Stimulated activated CD8-positive, alpha-beta memory T cell treated with anti-CD3 and anti-CD28 coated beads, Interleukin-12 subunit alpha, Interleukin-12 subunit beta, amount 100 ng/mL, for 1 hour (primary cell): ENCODE data around the gene CCDC17.
A peak's percentile ranks its signal among the peaks of the same experiment; 100 is the strongest.
"Not testable (repeated sequence)": the region's sequence is repeated elsewhere in the genome, so short reads cannot be mapped to it uniquely, and the experiment has no call there.

Experiments
- DNase-seq: peaks from one replicate; pipeline ENCODE4 v3.0.0-alpha.2; 2020; ENCODE audit warnings: low read depth

The CCDC17 gene

GRCh38 chr1:45621895-45622523 lies 1.8 kb downstream of the CCDC17 start:
- no peak for DNase-seq

GRCh38 chr1:45621501-45621836 lies 2.4 kb downstream of the CCDC17 start:
- DNase-seq, result no peak

DNA sequence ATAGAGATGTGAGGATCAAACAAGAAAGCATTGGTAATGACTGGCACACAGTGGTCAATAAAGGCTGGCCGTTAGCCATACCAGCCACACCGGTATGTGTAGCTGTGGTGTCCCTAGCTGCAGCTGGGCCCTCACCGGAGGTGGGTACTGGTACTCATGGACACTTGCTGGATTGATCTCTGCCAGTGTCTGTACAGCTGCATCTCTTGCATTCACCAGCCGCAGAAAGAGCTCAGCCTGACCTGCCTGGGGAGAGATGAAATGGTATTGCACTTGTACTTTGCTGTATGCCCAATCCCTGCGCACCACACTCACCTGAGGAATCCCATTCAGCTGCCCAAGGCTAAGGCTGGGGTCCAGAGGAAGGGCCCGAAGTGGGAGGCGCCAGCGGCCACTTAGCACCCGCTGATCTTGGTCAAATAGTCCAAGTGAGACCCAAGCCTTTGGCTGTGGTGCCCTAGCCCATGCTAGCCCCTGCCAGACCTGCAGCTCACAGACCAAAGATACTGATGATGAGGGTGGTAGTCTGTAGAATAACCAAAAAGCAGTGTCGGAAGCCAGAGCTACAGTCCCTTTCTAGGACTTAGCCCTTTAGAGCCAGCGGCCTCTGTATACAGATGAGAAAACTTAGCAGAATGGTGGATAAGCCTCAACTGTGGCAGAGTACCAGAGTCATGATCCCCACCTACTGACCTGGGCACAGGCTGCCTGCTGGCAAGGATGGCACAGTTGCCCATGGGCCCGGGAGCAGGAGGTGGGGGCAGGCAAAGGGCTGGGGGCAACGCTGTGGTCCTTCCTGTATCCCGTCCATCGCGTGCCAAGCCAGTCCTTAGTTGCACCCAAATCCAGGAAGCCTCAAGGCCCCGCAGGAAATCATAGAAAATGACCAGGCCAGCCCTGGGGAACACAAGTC lies 3.0 kb downstream of the CCDC17 start:
- no peak for DNase-seq

DNA sequence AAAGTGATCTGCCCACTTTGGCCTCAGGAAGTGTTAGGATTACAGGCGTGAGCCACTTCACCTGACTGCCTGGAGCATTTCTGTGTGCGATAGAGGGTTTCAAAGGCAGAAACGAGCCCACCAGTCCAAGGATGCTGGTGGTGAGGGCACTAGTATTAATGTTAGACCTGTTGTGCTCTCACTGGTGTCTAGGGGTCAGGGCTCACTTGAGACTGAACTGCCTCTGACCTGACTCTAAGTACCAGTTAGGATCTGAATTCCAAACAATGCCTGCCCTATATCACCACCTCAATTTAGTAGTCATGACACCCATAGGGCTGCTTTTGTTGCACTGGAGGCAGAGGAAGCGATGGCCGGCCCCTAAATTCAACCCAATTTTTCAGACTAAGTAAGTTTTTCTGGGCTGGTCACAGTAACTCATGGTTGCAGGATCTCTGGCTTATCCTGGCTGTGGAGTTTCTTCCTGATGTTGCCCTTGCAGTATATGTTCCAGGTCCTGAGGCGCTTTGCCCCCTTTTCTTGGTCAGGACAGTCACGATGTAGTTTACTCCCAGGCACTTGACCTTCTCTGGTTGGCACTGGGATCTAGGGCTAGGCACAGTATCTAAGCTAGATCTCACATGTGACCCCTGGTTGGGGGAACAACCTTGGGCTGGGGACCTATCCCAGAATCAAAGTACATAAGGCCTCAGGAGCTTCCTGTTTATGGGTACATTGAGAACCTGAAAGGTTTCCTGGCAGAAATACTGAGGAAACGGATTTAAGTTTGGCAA lies 4.5 kb downstream of the CCDC17 start:
- no peak for DNase-seq

DNA sequence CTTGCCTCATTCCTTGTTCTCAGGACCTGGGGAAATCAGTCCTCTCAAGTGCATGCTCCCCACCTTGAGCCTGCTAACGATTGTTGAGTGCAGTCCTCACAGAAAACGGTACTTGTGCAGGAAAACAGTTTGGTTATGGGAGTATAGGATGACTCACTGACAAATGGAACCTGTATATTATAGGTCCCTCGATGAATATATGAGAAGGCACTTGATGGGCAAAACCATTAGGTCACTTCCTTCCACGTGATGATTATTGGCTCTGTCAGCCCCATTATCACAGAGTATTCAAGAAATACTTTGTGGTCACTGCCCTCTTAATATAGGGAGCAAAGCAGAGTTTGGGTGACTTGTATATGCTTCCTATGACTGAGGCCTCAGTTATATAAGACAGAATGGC lies 6.2 kb downstream of the CCDC17 start:
- DNase-seq, result no peak

DNA sequence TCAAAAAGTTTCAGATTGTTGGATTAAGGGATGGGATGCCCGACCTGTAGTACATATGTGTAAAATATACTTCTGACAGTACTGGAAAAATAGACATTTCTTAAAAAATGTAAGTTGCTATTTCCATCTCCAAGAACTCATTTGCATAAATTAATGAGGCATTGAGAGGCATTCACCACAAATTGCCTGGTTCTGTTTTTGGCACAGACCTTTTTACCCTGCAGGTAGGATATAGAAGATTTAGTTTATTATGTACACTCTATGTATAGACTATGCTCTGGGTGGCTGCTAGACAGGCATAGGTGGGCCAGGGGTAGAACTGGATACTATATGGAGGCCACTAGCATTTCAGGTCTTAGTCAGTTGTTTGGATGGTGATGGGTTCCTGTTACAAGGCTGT lies 8.0 kb downstream of the CCDC17 start:
- no peak for DNase-seq

GRCh38 chr1:45612941-45613579 lies 10.8 kb downstream of the CCDC17 start:
- DNase-seq, result no peak

GRCh38 chr1:45610589-45611226 lies 13.1 kb downstream of the CCDC17 start:
- no peak for DNase-seq

- no peak for DNase-seq
Observed at GRCh38 chr1:45608175-45609156, 15.4 kb downstream of the CCDC17 start.

DNA sequence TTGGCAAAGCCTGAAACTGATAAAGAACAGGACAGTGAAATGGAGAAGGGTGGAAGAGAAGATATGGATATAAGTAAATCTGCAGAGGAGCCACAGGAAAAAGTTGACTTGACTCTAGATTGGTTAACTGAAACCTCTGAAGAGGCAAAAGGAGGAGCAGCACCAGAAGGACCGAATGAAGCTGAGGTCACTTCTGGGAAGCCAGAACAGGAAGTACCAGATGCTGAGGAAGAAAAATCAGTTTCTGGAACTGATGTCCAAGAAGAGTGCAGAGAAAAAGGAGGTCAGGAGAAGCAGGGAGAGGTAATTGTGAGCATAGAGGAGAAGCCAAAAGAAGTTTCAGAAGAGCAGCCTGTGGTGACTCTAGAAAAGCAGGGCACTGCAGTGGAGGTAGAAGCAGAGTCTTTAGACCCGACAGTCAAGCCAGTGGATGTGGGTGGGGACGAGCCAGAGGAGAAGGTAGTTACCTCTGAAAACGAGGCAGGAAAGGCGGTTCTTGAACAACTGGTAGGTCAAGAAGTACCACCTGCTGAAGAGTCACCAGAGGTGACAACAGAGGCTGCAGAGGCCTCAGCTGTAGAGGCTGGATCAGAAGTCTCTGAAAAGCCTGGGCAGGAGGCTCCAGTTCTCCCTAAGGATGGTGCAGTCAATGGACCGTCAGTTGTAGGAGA lies 16.3 kb downstream of the CCDC17 start:
- no peak for DNase-seq

GRCh38 chr1:45604239-45604638 lies 19.6 kb downstream of the CCDC17 start:
- no peak for DNase-seq

- not testable (repeated sequence) for DNase-seq
Observed at GRCh38 chr1:45596765-45597164, 27.1 kb downstream of the CCDC17 start.

DNA sequence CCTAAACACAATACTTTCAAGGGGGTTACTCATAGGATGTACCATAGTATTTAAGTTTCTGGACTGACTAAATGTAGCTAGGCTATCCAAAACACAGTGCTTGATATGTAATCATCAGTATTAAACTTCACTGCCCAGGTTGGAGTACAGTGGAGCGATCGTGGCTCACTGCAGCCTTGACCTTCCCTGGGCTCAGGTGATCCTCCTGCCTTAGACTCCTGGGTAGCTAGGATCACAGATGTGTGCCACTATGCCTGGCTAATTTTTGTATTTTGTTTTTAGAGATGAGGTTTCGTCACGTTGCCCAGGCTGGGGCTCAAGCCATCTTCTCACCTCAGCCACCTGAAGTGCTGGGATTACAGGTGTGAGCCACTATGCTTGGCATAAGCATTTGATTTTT lies 29.4 kb downstream of the CCDC17 start:
- DNase-seq, result no peak

DNA sequence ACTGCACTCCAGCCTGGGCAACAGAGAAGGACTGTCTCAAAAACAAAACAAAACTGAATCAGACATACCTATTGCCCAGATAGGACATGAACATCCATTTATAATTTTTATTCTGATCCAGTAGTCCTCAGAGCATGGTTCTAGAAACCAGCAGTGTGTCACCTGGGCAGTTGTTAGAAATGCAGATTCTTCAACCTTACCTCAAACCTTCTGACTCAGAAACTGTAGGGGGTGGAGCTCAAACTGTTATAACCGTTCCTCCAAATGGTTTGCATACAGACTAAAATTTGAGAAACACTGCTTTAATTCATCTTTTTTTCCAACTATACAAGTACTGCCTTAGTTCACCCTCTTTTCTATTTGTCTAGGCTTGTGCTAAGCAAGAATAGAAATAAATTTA lies 34.0 kb downstream of the CCDC17 start:
- no peak for DNase-seq

GRCh38 chr1:45586769-45587168 lies 37.1 kb downstream of the CCDC17 start:
- no peak for DNase-seq

GRCh38 chr1:45585496-45586075 lies 38.3 kb downstream of the CCDC17 start:
- DNase-seq, result no peak

- no peak for DNase-seq
Observed at GRCh38 chr1:45585110-45585426, 38.8 kb downstream of the CCDC17 start.

GRCh38 chr1:45584351-45585109 lies 39.3 kb downstream of the CCDC17 start:
- DNase-seq, result peak; percentile 75
